ENCODE results near the gene AMY2B. TPM values are rescaled to one million over a fixed set of nuclear protein-coding genes. Genes with fewer than 3 reads are reported as not detected.

AMY2B gene
- total RNA-seq, 1 experiment from 2014 or later, result 0.11 TPM

- Histone ChIP-seq H3K36me3 (ENCODE audit: low read depth) (peaks cover 79% of the 10 kb centered on the region), H3K4me3 (no peak overlapping the region), H3K79me2 (ENCODE audit: low read depth) (peaks cover under 1% of the 10 kb centered on the region; the same call in 1 of the 2 replicates), H3K4me2 (no peak overlapping the region), H3K9me3 (ENCODE audit: insufficient read depth, low read depth) (no peaks in the 10 kb centered on the region), H2AFZ (no peak overlapping the region), H3K4me1 (replicated peaks; ENCODE audit: insufficient read depth) (no peaks in the 10 kb centered on the region), H4K20me1 (ENCODE audit: insufficient read depth) (no peaks in the 10 kb centered on the region; the same call in 1 of the 2 replicates), H3F3A (ENCODE audit: insufficient read depth, low read depth) (no peaks in the 10 kb centered on the region), H3K27me3 (ENCODE audit: insufficient read depth, low read depth) (no peaks in the 10 kb centered on the region), H3K9me2 (ENCODE audit: insufficient read depth) (no peaks in the 10 kb centered on the region; the same call in 1 of the 2 replicates), H3K27ac (no peak overlapping the region)
- no peak for TF ChIP-seq CTCF (conservative IDR thresholded peaks at IDR 0.05)
- POLR2A ChIA-PET (ENCODE audit: unreplicated experiment), result no interaction called here
- no peak for DNase-seq
- no TSS peak for BruUV-seq (replicated peaks)
- CTCF ChIA-PET, result no interaction called here
- intact Hi-C loops (cut with micrococcal nuclease; ENCODE audit: unreplicated experiment), result no loop called here
These were observed 33.2 kb upstream of the AMY2B start for GRCh38 chr1:103538226-103538625.

GRCh38 chr1:103541431-103541830 lies 30.0 kb upstream of the AMY2B start:
- Histone ChIP-seq H3K4me3 (no peak overlapping the region), H3K4me2 (no peak overlapping the region), H2AFZ (no peak overlapping the region), H3K4me1 (replicated peaks; ENCODE audit: insufficient read depth) (no peaks in the 10 kb centered on the region), H4K20me1 (ENCODE audit: insufficient read depth) (peaks cover 3% of the 10 kb centered on the region; the same call in 1 of the 2 replicates), H3K27me3 (ENCODE audit: insufficient read depth, low read depth) (no peaks in the 10 kb centered on the region), H3K36me3 (ENCODE audit: low read depth) (peaks cover 80% of the 10 kb centered on the region), H3F3A (ENCODE audit: insufficient read depth, low read depth) (no peaks in the 10 kb centered on the region), H3K9me3 (ENCODE audit: insufficient read depth, low read depth) (no peaks in the 10 kb centered on the region), H3K9me2 (ENCODE audit: insufficient read depth) (no peaks in the 10 kb centered on the region; the same call in 1 of the 2 replicates), H3K27ac (no peak overlapping the region), H3K79me2 (ENCODE audit: low read depth) (no peaks in the 10 kb centered on the region)
- TF ChIP-seq EZH2 (IDR thresholded peaks at IDR 0.05; ENCODE audit: low read depth) (no peak), CTCF (conservative IDR thresholded peaks at IDR 0.05) (no peak)
- intact Hi-C loops (cut with micrococcal nuclease; ENCODE audit: unreplicated experiment), result no loop called here
- ChIA-PET CTCF (no interaction called here), POLR2A (ENCODE audit: unreplicated experiment) (no interaction called here)
- no TSS peak for BruUV-seq (replicated peaks)
- DNase-seq, result no peak

- intact Hi-C loops (cut with micrococcal nuclease; ENCODE audit: unreplicated experiment), result no loop called here
- DNase-seq, result no peak
- no peak overlapping the region for H3K4me2 ChIP-seq
- H3K9me2 ChIP-seq (ENCODE audit: insufficient read depth), result no peaks in the 10 kb centered on the region; the same call in 1 of the 2 replicates
- H3K27me3 ChIP-seq (ENCODE audit: insufficient read depth, low read depth), result no peaks in the 10 kb centered on the region
- H2AFZ ChIP-seq, result no peak overlapping the region
- BruUV-seq (replicated peaks), result no TSS peak
- ChIA-PET CTCF (no interaction called here), POLR2A (ENCODE audit: unreplicated experiment) (no interaction called here)
- H3K79me2 ChIP-seq (ENCODE audit: low read depth), result no peaks in the 10 kb centered on the region
- no peaks in the 10 kb centered on the region for H3K9me3 ChIP-seq (ENCODE audit: insufficient read depth, low read depth)
- H3K36me3 ChIP-seq (ENCODE audit: low read depth), result peaks cover 64% of the 10 kb centered on the region
- TF ChIP-seq EZH2 (IDR thresholded peaks at IDR 0.05; ENCODE audit: low read depth), result no peak
- no peak for TF ChIP-seq CTCF (conservative IDR thresholded peaks at IDR 0.05)
- no peaks in the 10 kb centered on the region for H3F3A ChIP-seq (ENCODE audit: insufficient read depth, low read depth)
- no peak overlapping the region for H3K4me3 ChIP-seq
- no peak overlapping the region for H3K27ac ChIP-seq
- peaks cover 9% of the 10 kb centered on the region; the same call in 1 of the 2 replicates for H4K20me1 ChIP-seq (ENCODE audit: insufficient read depth)
- H3K4me1 ChIP-seq (replicated peaks; ENCODE audit: insufficient read depth), result no peaks in the 10 kb centered on the region
These were observed 24.9 kb upstream of the AMY2B start for GRCh38 chr1:103546496-103546895.

Data from PC-9 (cell line).